OCI-LY3 (cell line): ENCODE measurements around the gene PCDHGB2.

Source experiments
- EZH2phosphoT487 ChIP-seq: fragments of 200-600 bp; shearing (Covaris generic); IDR thresholded peaks from 2 replicates; pipeline ENCODE4 v1.6.1; 2018; ENCODE audit warnings: antibody characterized with exemption, mixed run types, low read depth
- TF ChIP-seq, protein P1 (sequence below): fragments of 200-600, 300-600 bp; sonication (generic); IDR thresholded peaks from 2 replicates; pipeline ENCODE4 v1.5.1; 2014; ENCODE audit warnings: antibody characterized with exemption, low read length, low read depth

DNA sequence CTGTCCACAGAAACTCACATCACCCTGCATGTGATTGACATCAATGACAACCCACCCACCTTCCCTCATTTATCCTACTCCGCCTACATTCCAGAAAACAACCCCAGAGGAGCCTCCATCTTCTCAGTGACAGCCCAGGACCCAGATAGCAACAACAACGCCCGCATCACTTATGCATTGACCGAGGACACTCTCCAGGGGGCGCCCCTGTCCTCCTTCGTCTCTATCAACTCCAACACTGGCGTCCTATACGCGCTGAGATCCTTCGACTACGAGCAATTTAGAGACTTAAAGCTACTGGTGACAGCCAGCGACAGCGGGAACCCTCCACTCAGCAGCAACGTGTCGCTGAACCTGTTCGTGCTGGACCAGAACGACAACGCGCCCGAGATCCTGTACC is 14.5 kb upstream of the PCDHGB2 start:
- TF ChIP-seq, protein P1, sequence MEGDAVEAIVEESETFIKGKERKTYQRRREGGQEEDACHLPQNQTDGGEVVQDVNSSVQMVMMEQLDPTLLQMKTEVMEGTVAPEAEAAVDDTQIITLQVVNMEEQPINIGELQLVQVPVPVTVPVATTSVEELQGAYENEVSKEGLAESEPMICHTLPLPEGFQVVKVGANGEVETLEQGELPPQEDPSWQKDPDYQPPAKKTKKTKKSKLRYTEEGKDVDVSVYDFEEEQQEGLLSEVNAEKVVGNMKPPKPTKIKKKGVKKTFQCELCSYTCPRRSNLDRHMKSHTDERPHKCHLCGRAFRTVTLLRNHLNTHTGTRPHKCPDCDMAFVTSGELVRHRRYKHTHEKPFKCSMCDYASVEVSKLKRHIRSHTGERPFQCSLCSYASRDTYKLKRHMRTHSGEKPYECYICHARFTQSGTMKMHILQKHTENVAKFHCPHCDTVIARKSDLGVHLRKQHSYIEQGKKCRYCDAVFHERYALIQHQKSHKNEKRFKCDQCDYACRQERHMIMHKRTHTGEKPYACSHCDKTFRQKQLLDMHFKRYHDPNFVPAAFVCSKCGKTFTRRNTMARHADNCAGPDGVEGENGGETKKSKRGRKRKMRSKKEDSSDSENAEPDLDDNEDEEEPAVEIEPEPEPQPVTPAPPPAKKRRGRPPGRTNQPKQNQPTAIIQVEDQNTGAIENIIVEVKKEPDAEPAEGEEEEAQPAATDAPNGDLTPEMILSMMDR, result no peak
- TF ChIP-seq EZH2phosphoT487, result no peak
